MCF 10A (cell line): ENCODE results near the gene COG3. TPM values are rescaled to one million over a fixed set of nuclear protein-coding genes. Genes with fewer than 3 reads are reported as not detected.

Experiments used
- BruUV-seq: library from RNA; stranded (reverse); fragments of 400-500 nt; replicated peaks from 2 replicates; lab custom pipeline; 2021; lab: Mats Ljungman, UMichigan
- CTCF ChIA-PET: fragments of 300-600 bp; sonication (Branson Sonifier 250); formaldehyde crosslinking; extraction: SDS; loops from one replicate; lab custom pipeline; 2021; ENCODE audit warnings: antibody characterized with exemption, inconsistent platforms; lab: Yijun Ruan, JAX
- POLR2A ChIA-PET: fragments of 300-600, 350-650 bp; sonication (Branson Sonifier 250); formaldehyde crosslinking; extraction: SDS; loops from one replicate; lab custom pipeline; 2020; ENCODE audit warnings: antibody characterized with exemption, inconsistent platforms; lab: Yijun Ruan, JAX
- DNase-seq: peaks from one replicate; pipeline ENCODE4 v3.0.0-alpha.2; 2018; ENCODE audit not compliant: unreplicated experiment
- H3K27ac Mint-ChIP-seq: one replicate; pipeline ENCODE4 v1.8.0; 2022; ENCODE audit warnings: mild to moderate bottlenecking, low read depth, mixed read lengths; ENCODE audit not compliant: unreplicated experiment
- H3K27me3 Mint-ChIP-seq: one replicate; pipeline ENCODE4 v1.8.0; 2022; ENCODE audit warnings: mixed read lengths; ENCODE audit not compliant: insufficient read depth, unreplicated experiment
- H3K36me3 Mint-ChIP-seq: one replicate; pipeline ENCODE4 v1.8.0; 2022; ENCODE audit warnings: mild to moderate bottlenecking, moderate library complexity, mixed read lengths; ENCODE audit not compliant: insufficient read depth, unreplicated experiment
- H3K4me1 Mint-ChIP-seq: one replicate; pipeline ENCODE4 v1.8.0; 2022; ENCODE audit warnings: mixed read lengths; ENCODE audit not compliant: insufficient read depth, unreplicated experiment
- H3K4me3 Mint-ChIP-seq: one replicate; pipeline ENCODE4 v1.8.0; 2022; ENCODE audit warnings: mild to moderate bottlenecking, moderate library complexity, mixed read lengths; ENCODE audit not compliant: unreplicated experiment
- H3K9me3 Mint-ChIP-seq: one replicate; pipeline ENCODE4 v1.8.0; 2022; ENCODE audit warnings: mixed read lengths; ENCODE audit not compliant: unreplicated experiment
- CTCF ChIP-seq: fragments of 200-600 bp; IDR thresholded peaks from one replicate; pipeline ENCODE4 v1.8.0; 2022; ENCODE audit warnings: antibody characterized with exemption, mild to moderate bottlenecking; ENCODE audit not compliant: unreplicated experiment
- intact Hi-C: fragments of 100-400 bp; cut with micrococcal nuclease; formaldehyde crosslinking; loops from 2 replicates; pipeline ENCODE4 v1.14.1; 2022
- total RNA-seq: library from RNA; stranded (reverse); gene quantifications from 2 replicates; pipeline ENCODE4 v1.2.3, GENCODE V29; 2022

Gene COG3
- total RNA-seq, 1 experiment from 2014 or later = 44.1 TPM

GRCh38 chr13:45432737-45433380 is 31.9 kb upstream of the COG3 start:
- no peaks in the 10 kb centered on the region for H3K36me3 Mint-ChIP-seq
- intact Hi-C loops = no loop called here
- H3K4me1 Mint-ChIP-seq = no peaks in the 10 kb centered on the region
- H3K4me3 Mint-ChIP-seq = no peak overlapping the region
- CTCF ChIA-PET = interaction anchor here (0.6 kb wide), 1 partner anchor 15 kb away, joined by 3 read pairs; no protein-coding TSS in a partner anchor
- POLR2A ChIA-PET = no interaction called here
- DNase-seq = no peak
- no TSS peak for BruUV-seq
- H3K27ac Mint-ChIP-seq = no peak overlapping the region
- TF ChIP-seq CTCF = no peak
- no peaks in the 10 kb centered on the region for H3K27me3 Mint-ChIP-seq
- no peaks in the 10 kb centered on the region for H3K9me3 Mint-ChIP-seq

- H3K27ac Mint-ChIP-seq = no peak overlapping the region
- no peak for TF ChIP-seq CTCF
- no peaks in the 10 kb centered on the region for H3K36me3 Mint-ChIP-seq
- no TSS peak for BruUV-seq
- no peaks in the 10 kb centered on the region for H3K4me1 Mint-ChIP-seq
- CTCF ChIA-PET = no interaction called here
- no peak for DNase-seq
- no peak overlapping the region for H3K4me3 Mint-ChIP-seq
- H3K27me3 Mint-ChIP-seq = no peaks in the 10 kb centered on the region
- POLR2A ChIA-PET = no interaction called here
- no peaks in the 10 kb centered on the region for H3K9me3 Mint-ChIP-seq
- intact Hi-C loops = no loop called here
Observed at GRCh38 chr13:45433381-45433790, 31.4 kb upstream of the COG3 start.

- intact Hi-C loops = no loop called here
- peaks cover 6% of the 10 kb centered on the region for H3K4me1 Mint-ChIP-seq
- no peak overlapping the region for H3K4me3 Mint-ChIP-seq
- H3K36me3 Mint-ChIP-seq = no peaks in the 10 kb centered on the region
- CTCF ChIA-PET = interaction anchor here (0.5 kb wide), 1 partner anchor 125 kb away, joined by 3 read pairs; no protein-coding TSS in a partner anchor
- POLR2A ChIA-PET = interaction anchor here (1.2 kb wide), 2 partner anchors 16 to 30 kb away, joined by 3 read pairs; partner anchors contain the start of gene COG3
- BruUV-seq = no TSS peak
- no peak overlapping the region for H3K27ac Mint-ChIP-seq
- no peaks in the 10 kb centered on the region for H3K9me3 Mint-ChIP-seq
- H3K27me3 Mint-ChIP-seq = no peaks in the 10 kb centered on the region
- no peak for TF ChIP-seq CTCF
- no peak for DNase-seq
Observed at GRCh38 chr13:45434556-45435371, 30.0 kb upstream of the COG3 start.

DNA sequence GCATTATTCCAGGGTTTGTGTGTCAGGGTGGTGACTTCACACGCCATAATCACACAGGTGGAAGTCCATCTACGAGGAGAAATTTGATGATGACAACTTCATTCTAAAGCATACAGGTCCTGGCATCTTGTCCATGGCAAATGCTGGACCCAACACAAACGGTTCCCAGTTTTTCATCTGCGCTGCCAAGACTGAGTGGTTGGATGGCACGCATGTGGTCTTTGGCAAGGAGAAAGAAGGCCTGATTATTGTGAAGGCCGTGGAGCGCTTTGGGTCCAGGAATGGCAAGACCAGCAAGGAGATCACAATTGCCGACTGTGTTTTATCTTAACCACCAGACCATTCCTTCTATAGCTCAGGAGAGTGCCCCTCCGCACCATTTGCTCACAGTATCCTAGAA is 28.4 kb upstream of the COG3 start:
- TF ChIP-seq CTCF = no peak
- CTCF ChIA-PET = no interaction called here
- peaks cover 19% of the 10 kb centered on the region for H3K4me1 Mint-ChIP-seq
- BruUV-seq = no TSS peak
- intact Hi-C loops = no loop called here
- no peak for DNase-seq
- H3K4me3 Mint-ChIP-seq = no peak overlapping the region
- H3K36me3 Mint-ChIP-seq = no peaks in the 10 kb centered on the region
- no peaks in the 10 kb centered on the region for H3K9me3 Mint-ChIP-seq
- POLR2A ChIA-PET = interaction anchor here (1.2 kb wide), 1 partner anchor 28 kb away, joined by 3 read pairs; the partner anchor contains the start of gene COG3
- no peak overlapping the region for H3K27ac Mint-ChIP-seq
- H3K27me3 Mint-ChIP-seq = no peaks in the 10 kb centered on the region
